IPS DF 6.9 (cell line): ENCODE measurements around the gene SNX4.
A peak's percentile ranks its signal among the peaks of the same experiment; 100 is the strongest.
"Not testable (repeated sequence)": the region's sequence is repeated elsewhere in the genome, so short reads cannot be mapped to it uniquely, and the experiment has no call there.

ENCODE experiments used
- DNase-seq: peaks from one replicate; pipeline ENCODE4 v3.0.0-alpha.2; 2013; ENCODE audit warnings: low read depth, low spot score
- H3K27ac ChIP-seq: one replicate; pipeline ENCODE4 v1.5.1; 2013; ENCODE audit warnings: low read length, control low read depth
- H3K27me3 ChIP-seq: 2 replicates; pipeline ENCODE4 v1.6.1; 2013; ENCODE audit warnings: mild to moderate bottlenecking, low read length; ENCODE audit not compliant: control insufficient read depth, insufficient read depth
- H3K36me3 ChIP-seq: 2 replicates; pipeline ENCODE4 v1.6.1; 2013; ENCODE audit warnings: low read length; ENCODE audit not compliant: control insufficient read depth, insufficient read depth
- H3K4me1 ChIP-seq: 2 replicates; pipeline ENCODE4 v1.6.1; 2013; ENCODE audit warnings: low read length; ENCODE audit not compliant: control insufficient read depth, insufficient read depth
- H3K4me3 ChIP-seq: 2 replicates; pipeline ENCODE4 v1.5.1; 2013; ENCODE audit warnings: mild to moderate bottlenecking, low read length
- H3K9me3 ChIP-seq: 2 replicates; pipeline ENCODE4 v1.6.1; 2013; ENCODE audit warnings: low read length, inconsistent platforms; ENCODE audit not compliant: control insufficient read depth, insufficient read depth
- WGBS: extraction: QIAGEN DNeasy Blood & Tissue Kit; methylation state at CpG from one replicate; pipeline ENCODE4 v1.1.7; 2013; ENCODE audit warnings: mixed read lengths, missing lambda C conversion rate; ENCODE audit not compliant: insufficient read length, insufficient coverage; 5-methylcytosine and 5-hydroxymethylcytosine counted together

SNX4 gene

GRCh38 chr3:125519678-125520562, at the start of gene SNX4:
TSS of gene SNX4 (minus strand) at chr3:125520202. CDS start at chr3:125520172, 30 bp downstream.
- no CpG with 5 or more reads among the region's 65 CpGs for WGBS
- H3K9me3 ChIP-seq = no peaks in the 10 kb centered on the region
- no peak within 1 kb of the TSS for H3K27ac ChIP-seq
- peak; percentile 63 for DNase-seq
- H3K4me1 ChIP-seq = no peaks in the 10 kb centered on the region
- H3K36me3 ChIP-seq = no peaks in the 10 kb centered on the region
- H3K27me3 ChIP-seq = no peaks in the 10 kb centered on the region
- H3K4me3 ChIP-seq = peak within 1 kb of the TSS; percentile 84; the same call in 1 of the 2 replicates

- no peak for DNase-seq
- Histone ChIP-seq H3K27ac (no peak overlapping the region), H3K36me3 (peaks cover 6% of the 10 kb centered on the region; the same call in 1 of the 2 replicates), H3K27me3 (no peaks in the 10 kb centered on the region), H3K4me3 (no peak overlapping the region), H3K4me1 (no peaks in the 10 kb centered on the region), H3K9me3 (no peaks in the 10 kb centered on the region)
- WGBS = no CpG with 5 or more reads among the region's 1 CpG
Observed at GRCh38 chr3:125556314-125556713, 36.3 kb upstream of the SNX4 start.

- no peaks in the 10 kb centered on the region for H3K9me3 ChIP-seq
- no CpG with 5 or more reads among the region's 4 CpGs for WGBS
- no peak overlapping the region for H3K27ac ChIP-seq
- no peak overlapping the region for H3K4me3 ChIP-seq
- DNase-seq = no peak
- peaks cover 3% of the 10 kb centered on the region; the same call in 1 of the 2 replicates for H3K36me3 ChIP-seq
- H3K27me3 ChIP-seq = no peaks in the 10 kb centered on the region
- no peaks in the 10 kb centered on the region for H3K4me1 ChIP-seq
Observed at GRCh38 chr3:125552401-125552800, 32.4 kb upstream of the SNX4 start.

- Histone ChIP-seq H3K4me3 (no peak overlapping the region), H3K27me3 (no peaks in the 10 kb centered on the region), H3K27ac (no peak overlapping the region), H3K36me3 (no peaks in the 10 kb centered on the region; the same call in 1 of the 2 replicates), H3K4me1 (no peaks in the 10 kb centered on the region), H3K9me3 (no peaks in the 10 kb centered on the region)
- DNase-seq = no peak
Observed at GRCh38 chr3:125528920-125529319, 8.9 kb upstream of the SNX4 start.

- H3K36me3 ChIP-seq = no peaks in the 10 kb centered on the region; the same call in 1 of the 2 replicates
- WGBS = no CpG with 5 or more reads among the region's 4 CpGs
- no peaks in the 10 kb centered on the region for H3K4me1 ChIP-seq
- H3K27me3 ChIP-seq = no peaks in the 10 kb centered on the region
- no peak for DNase-seq
- no peak overlapping the region for H3K27ac ChIP-seq
- H3K4me3 ChIP-seq = no peak overlapping the region
- no peaks in the 10 kb centered on the region for H3K9me3 ChIP-seq
Observed at GRCh38 chr3:125525153-125525552, 5.2 kb upstream of the SNX4 start.

- H3K4me1 ChIP-seq, DNase-seq, H3K27ac ChIP-seq, H3K27me3 ChIP-seq, H3K36me3 ChIP-seq, H3K9me3 ChIP-seq: not testable (repeated sequence)
- peak overlapping the region; percentile 84; the same call in 1 of the 2 replicates for H3K4me3 ChIP-seq
- WGBS = no CpG with 5 or more reads among the region's 15 CpGs
Observed at GRCh38 chr3:125520563-125520919, 539 bp upstream of the SNX4 start.

GRCh38 chr3:125515421-125515820, 4.6 kb downstream of the SNX4 start:
- Histone ChIP-seq H3K4me1 (no peaks in the 10 kb centered on the region), H3K36me3 (no peaks in the 10 kb centered on the region), H3K9me3 (no peaks in the 10 kb centered on the region; the same call in 1 of the 2 replicates), H3K27ac (no peak overlapping the region), H3K27me3 (no peaks in the 10 kb centered on the region), H3K4me3 (no peak overlapping the region)
- DNase-seq = no peak

- no peaks in the 10 kb centered on the region; the same call in 1 of the 2 replicates for H3K9me3 ChIP-seq
- H3K36me3 ChIP-seq = no peaks in the 10 kb centered on the region
- H3K27ac ChIP-seq = no peak overlapping the region
- H3K27me3 ChIP-seq = no peaks in the 10 kb centered on the region
- no peaks in the 10 kb centered on the region for H3K4me1 ChIP-seq
- WGBS = no CpG with 5 or more reads among the region's 6 CpGs
- DNase-seq = no peak
- H3K4me3 ChIP-seq = no peak overlapping the region
Observed at GRCh38 chr3:125513490-125514115, 6.4 kb downstream of the SNX4 start.

GRCh38 chr3:125512135-125512920, 7.7 kb downstream of the SNX4 start:
- H3K27me3 ChIP-seq = no peaks in the 10 kb centered on the region
- H3K4me1 ChIP-seq = no peaks in the 10 kb centered on the region
- H3K36me3 ChIP-seq = no peaks in the 10 kb centered on the region
- WGBS = no CpG with 5 or more reads among the region's 4 CpGs
- H3K27ac ChIP-seq = no peak overlapping the region
- DNase-seq = no peak
- H3K9me3 ChIP-seq = no peaks in the 10 kb centered on the region; the same call in 1 of the 2 replicates
- no peak overlapping the region for H3K4me3 ChIP-seq

GRCh38 chr3:125511420-125512118, 8.4 kb downstream of the SNX4 start:
- no peak for DNase-seq
- Histone ChIP-seq H3K36me3 (no peaks in the 10 kb centered on the region), H3K4me1 (no peaks in the 10 kb centered on the region), H3K27ac (no peak overlapping the region), H3K9me3 (no peaks in the 10 kb centered on the region; the same call in 1 of the 2 replicates), H3K4me3 (no peak overlapping the region), H3K27me3 (no peaks in the 10 kb centered on the region)
- no CpG with 5 or more reads among the region's 1 CpG for WGBS
